GM18861 (cell line): ENCODE data around the gene COL6A1.

Experiments
- ATAC-seq: cut with Tn5 transposase; IDR thresholded peaks from one replicate; pipeline ENCODE4 v1.9.1; 2021; ENCODE audit not compliant: unreplicated experiment

COL6A1 gene

GRCh38 chr21:45994086-45994661, 12.6 kb downstream of the COL6A1 start:
- ATAC-seq, result no peak

- no peak for ATAC-seq
Observed at GRCh38 chr21:45994759-45995685, 13.5 kb downstream of the COL6A1 start.

- no peak for ATAC-seq
Observed at GRCh38 chr21:45995686-45996179, 14.2 kb downstream of the COL6A1 start.

GRCh38 chr21:45996311-45997204, 15.0 kb downstream of the COL6A1 start:
- ATAC-seq, result no peak

- ATAC-seq, result no peak
Observed at GRCh38 chr21:45997205-45997494, 15.6 kb downstream of the COL6A1 start.

- ATAC-seq, result no peak
Observed at GRCh38 chr21:45997495-45998275, 16.1 kb downstream of the COL6A1 start.

GRCh38 chr21:45998276-45998701, 16.7 kb downstream of the COL6A1 start:
- ATAC-seq, result no peak

GRCh38 chr21:45998871-45999580, 17.5 kb downstream of the COL6A1 start:
- ATAC-seq, result no peak

- no peak for ATAC-seq
Observed at GRCh38 chr21:45999581-46000181, 18.1 kb downstream of the COL6A1 start.

GRCh38 chr21:46000182-46000730, 18.7 kb downstream of the COL6A1 start:
- no peak for ATAC-seq

- no peak for ATAC-seq
Observed at GRCh38 chr21:46000731-46001641, 19.4 kb downstream of the COL6A1 start.

GRCh38 chr21:46001821-46002681, 20.5 kb downstream of the COL6A1 start:
- ATAC-seq, result no peak

- no peak for ATAC-seq
Observed at GRCh38 chr21:46002841-46003574, 21.4 kb downstream of the COL6A1 start.

- no peak for ATAC-seq
Observed at GRCh38 chr21:46003575-46004007, 22.0 kb downstream of the COL6A1 start.

- no peak for ATAC-seq
Observed at GRCh38 chr21:46004168-46004861, 22.7 kb downstream of the COL6A1 start.

GRCh38 chr21:46005081-46005480, 23.5 kb downstream of the COL6A1 start:
- no peak for ATAC-seq
